Mucosa of gallbladder (tissue), 1 donor: ENCODE results near the gene TANK. TPM values are rescaled to one million over a fixed set of nuclear protein-coding genes. Genes with fewer than 3 reads are reported as not detected.
"Not testable (repeated sequence)": the region's sequence is repeated elsewhere in the genome, so short reads cannot be mapped to it uniquely, and the experiment has no call there.

Experiments used
- DNase-seq: peaks from one replicate; pipeline ENCODE4 v3.0.0-alpha.2; 2020; ENCODE audit warnings: low spot score
- total RNA-seq: library from RNA; stranded (reverse); gene quantifications from one replicate; pipeline ENCODE4 v1.2.1, GENCODE V29; 2021
- donor health status: DM: no; HTN: no; CAD: no.

TANK gene
- total RNA-seq, 1 donor from 2014 or later = 55.0 TPM

DNA sequence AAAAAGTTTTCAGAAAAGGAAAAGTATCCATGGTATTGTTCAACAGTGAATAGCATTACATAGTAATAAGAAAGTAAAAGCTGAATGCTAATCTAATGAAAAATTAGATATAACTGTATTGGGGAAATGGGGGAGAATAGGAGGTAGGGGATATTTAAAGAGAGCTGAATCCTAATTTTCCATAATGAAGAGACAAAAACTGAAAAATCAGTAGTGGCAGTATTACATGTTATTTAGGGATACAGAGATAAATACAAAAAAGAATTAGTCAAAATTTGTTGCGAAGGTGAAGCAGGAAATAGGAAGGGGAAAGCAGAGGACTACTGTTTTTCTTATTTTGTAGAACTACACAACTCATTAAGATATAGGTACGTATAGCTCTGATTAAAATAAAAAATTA lies 9.1 kb downstream of the TANK start:
- DNase-seq = no peak

DNA sequence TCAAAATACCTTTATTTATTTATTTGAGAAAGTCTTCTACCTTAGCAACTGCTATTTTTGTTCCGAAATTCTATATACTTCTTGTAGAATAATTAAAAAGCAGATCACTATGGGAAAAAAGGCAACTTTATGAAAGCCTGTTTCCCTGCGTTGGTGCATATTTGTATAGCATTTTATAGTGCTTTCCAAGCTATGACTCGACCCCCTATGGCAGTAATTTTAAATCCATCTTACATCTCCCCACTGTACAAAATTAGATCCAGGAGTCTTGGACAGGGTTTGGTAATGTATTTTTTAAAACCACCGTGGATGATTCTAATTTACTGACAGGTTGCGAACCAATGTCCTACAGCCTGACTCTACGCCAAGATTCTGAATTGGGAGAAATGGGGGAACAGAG lies 10.1 kb downstream of the TANK start:
- no peak for DNase-seq

DNA sequence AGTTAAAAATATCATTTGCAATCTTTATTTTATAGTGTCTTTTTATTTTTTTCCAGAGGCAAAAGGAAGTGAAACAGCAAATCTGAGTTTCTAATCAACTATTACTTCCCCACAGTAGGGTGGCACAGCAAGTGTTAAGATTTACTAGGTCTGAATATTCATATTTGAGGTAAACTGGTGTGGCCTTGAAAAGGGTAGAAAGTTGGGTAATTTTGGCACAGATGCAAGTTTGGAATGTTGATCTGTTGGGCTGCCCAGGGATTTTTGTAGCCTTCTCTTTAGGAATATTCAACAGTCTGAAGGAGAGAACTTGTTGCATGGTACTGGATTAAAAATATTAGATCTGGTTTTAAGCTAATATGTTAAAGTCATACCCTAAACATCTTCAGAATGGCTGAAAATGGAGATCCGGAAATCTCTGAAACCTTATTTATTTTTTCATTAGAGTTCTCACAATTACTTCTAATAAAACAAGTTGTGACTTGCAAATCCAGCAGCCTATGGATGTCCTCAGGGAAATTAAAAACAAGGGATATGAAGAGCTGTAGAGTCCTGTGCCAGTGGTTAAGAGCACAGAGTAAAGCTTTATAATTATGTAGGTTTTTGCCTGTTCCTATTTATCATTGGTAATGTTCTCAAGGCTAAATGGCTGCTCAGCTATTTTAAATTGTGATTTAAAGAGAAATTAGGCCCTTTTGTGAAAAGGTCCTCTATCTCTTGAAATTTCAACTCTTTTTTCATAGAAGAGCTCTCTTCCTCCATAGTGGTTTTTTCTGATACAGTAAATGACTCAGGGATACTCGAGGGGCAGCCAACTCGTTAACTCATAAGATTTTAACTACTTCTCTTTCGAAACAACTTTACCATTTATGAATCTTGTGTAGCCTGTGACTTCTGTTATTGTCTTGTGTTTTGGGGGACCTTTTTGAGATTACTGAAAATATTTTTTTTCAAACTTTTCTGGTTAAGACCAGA lies 11.0 kb downstream of the TANK start:
- no peak for DNase-seq

- DNase-seq = no peak
Observed at GRCh38 chr2:161172901-161173540, 12.8 kb downstream of the TANK start.

DNA sequence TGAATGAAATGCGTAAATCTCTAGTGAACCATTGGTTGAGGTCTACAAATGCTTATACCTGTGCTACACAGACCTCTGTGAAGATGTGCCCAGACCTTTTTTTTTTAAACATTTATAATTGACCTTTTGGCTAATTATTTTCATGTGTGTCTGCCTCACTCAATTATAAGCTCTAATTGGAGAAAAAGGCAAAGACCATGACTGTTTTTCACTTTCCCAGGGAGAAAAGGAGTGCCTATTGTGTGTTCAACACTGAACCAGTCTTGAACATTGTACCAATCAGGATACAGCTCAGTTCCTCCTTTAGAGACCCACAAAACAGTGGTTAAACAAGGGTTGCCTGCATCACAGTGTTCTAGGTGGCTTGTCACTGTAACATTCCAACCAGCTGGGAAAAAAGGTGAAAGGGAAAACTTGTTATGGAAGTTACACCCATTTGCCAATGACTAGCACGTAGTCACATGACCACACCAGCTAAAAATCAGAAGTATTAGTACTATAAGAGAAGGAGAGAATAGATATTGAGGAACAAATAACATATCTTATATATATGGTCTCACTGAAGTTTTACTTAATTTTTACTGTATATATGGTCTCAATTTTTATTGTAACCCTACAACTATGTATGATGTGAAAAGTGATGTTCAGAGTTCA lies 13.4 kb downstream of the TANK start:
- no peak for DNase-seq

DNA sequence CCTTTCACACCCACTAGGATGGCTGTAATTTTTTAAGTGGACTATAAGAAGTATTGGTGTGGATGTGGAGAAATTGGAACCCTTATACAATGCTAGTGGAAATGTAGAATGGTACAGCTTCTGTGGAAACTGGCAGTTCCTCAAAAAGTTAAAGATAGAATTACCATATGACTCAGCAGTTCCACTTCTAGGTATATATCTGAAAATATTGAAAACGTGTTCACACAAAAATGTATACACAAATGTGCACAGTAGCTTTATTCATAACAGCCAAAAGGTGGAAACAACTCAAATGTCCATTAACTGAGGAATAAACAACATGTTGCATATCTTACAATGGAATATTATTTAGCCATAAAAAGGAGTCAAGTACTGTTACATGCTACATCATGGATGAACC lies 17.7 kb downstream of the TANK start:
- DNase-seq = no peak

- no peak for DNase-seq
Observed at GRCh38 chr2:161178756-161179155, 18.5 kb downstream of the TANK start.

DNA sequence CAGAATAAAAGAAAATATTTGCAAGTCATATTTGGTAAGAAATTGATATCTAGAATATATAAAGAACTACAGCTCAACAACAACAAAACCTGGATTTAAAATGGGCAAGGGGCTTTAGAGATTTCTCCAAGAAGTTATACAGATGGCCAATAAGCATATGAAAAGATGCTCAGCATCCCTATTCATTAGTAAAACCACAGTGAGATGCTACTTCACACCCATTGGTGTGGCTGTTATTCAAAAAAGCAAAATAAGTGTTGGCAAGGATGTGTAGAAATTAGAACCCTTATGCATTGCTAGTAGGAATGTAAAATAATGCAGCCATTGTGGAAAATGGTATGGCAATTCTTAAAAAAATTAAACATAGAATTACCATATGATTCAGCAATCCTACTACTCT lies 29.8 kb downstream of the TANK start:
- DNase-seq = no peak

GRCh38 chr2:161195602-161196001 lies 35.4 kb downstream of the TANK start:
- DNase-seq = not testable (repeated sequence)

DNA sequence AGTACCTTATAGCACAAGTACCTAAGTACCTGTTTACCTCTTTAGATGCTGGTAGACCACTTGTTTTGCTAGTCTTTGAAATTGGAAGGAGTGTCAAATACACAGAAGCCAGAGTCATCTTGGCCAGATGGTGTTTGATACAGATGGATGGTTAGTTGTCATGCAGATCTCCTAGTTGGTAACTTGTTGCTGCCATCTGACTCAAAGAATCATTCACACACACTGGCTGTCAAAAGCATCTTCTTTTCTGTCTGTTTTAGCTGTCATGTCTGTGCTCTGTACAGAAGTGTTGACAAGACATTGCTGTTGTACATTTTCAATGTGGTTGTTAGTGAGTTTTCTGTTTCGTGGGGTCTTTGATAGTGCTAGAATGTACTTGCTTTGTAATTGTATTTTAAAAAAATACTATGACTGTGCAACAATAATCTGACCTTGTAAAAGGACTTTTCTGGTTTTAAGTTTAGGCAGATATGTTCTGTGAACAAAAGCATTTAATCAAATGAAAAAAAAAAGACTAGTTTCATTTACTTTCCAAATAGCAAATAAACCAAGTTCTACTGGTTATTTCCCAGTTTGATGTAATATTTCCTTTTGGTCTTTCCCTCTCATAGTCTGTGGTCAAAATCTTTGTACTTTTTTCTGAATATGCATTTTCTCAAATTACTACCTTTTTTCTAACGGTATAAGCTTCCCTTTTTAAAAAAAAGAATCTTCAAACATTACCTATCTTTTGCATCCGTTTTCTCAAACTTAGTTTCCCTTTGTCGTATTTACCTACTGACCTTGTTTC lies 39.9 kb downstream of the TANK start:
- no peak for DNase-seq

- DNase-seq = no peak
Observed at GRCh38 chr2:161204846-161205245, 44.6 kb downstream of the TANK start.

- no peak for DNase-seq
Observed at GRCh38 chr2:161206471-161207032, 46.3 kb downstream of the TANK start.

- DNase-seq = no peak
Observed at GRCh38 chr2:161207941-161208340, 47.7 kb downstream of the TANK start.

GRCh38 chr2:161208527-161209139 lies 48.4 kb downstream of the TANK start:
- DNase-seq = no peak

DNA sequence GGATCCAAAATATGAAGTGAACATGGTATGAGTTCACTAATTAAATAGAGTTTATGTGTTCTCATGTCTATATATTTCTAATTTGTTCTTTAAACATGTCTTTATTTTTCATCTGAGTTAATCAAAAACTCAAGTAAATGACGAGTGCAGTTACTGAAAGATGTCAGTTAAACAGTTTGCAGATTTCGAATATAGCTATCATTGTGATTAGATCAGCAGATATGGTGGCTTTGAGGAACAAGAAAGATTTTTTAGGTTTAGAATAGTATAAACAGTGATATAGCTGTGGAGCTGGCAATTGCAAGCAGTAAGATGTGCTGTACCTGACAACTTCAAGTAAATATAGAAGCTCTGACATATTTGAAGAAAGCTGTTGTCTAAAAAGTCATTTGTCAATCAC lies 49.7 kb downstream of the TANK start:
- DNase-seq = no peak

GRCh38 chr2:161217597-161218185 lies 57.5 kb downstream of the TANK start:
- DNase-seq = no peak

DNA sequence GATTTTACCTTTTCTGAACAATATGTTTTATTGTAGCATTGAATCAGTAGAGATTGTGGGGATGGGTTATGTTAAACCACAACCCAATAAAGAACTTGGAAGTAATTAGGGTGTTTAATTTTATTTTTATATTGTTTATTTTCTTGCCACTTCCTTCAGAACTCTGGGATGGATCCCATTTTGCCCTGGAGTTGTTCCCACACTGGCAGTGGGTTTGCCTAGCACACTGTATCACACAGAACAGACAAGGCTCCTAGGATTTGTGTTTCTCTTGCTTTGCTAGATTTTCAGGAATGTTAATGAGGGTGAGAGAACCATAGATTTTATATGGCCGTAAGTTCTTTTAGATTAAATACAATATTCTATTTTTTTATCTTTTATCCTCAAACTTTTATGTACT lies 59.0 kb downstream of the TANK start:
- no peak for DNase-seq

GRCh38 chr2:161223139-161223732 lies 63.0 kb downstream of the TANK start:
- no peak for DNase-seq

GRCh38 chr2:161228511-161229240 lies 68.4 kb downstream of the TANK start:
- no peak for DNase-seq

- no peak for DNase-seq
Observed at GRCh38 chr2:161230959-161231358, 70.7 kb downstream of the TANK start.
